GM13976 (cell line): Measurements from ENCODE around the gene SLC2A9.

Experiments used
- DNase-seq: peaks from one replicate; pipeline ENCODE4 v3.0.0; 2012; ENCODE audit warnings: low spot score
- CTCF ChIP-seq: IDR thresholded peaks from 2 replicates; pipeline ENCODE4 v1.5.1; 2012; ENCODE audit warnings: borderline replicate concordance, mild to moderate bottlenecking; ENCODE audit not compliant: insufficient read depth; ENCODE audit errors: extremely low read depth, missing control alignments, control extremely low read depth
- in situ Hi-C: fragments of 300-500 bp; cut with MboI; formaldehyde crosslinking; loops from one replicate; pipeline ENCODE4 v1.12.0; 2022; ENCODE audit warnings: low sequenced_read_pairs, mixed read lengths, inconsistent platforms; ENCODE audit not compliant: unreplicated experiment

The SLC2A9 gene

GRCh38 chr4:10046471-10046870 lies 25.2 kb upstream of the SLC2A9 start:
- in situ Hi-C loops: no loop called here
- no peak for TF ChIP-seq CTCF
- no peak for DNase-seq

- in situ Hi-C loops: no loop called here
- no peak for TF ChIP-seq CTCF
- DNase-seq: no peak
Measured at GRCh38 chr4:10045481-10045880, 24.2 kb upstream of the SLC2A9 start.

GRCh38 chr4:10041036-10041435 lies 19.7 kb upstream of the SLC2A9 start:
- in situ Hi-C loops: no loop called here
- no peak for TF ChIP-seq CTCF
- no peak for DNase-seq

GRCh38 chr4:10040049-10040892 lies 19.0 kb upstream of the SLC2A9 start:
- TF ChIP-seq CTCF: no peak
- in situ Hi-C loops: no loop called here
- no peak for DNase-seq

GRCh38 chr4:10036807-10037342 lies 15.6 kb upstream of the SLC2A9 start:
- in situ Hi-C loops: no loop called here
- no peak for TF ChIP-seq CTCF
- no peak for DNase-seq

GRCh38 chr4:10035130-10035529 lies 13.8 kb upstream of the SLC2A9 start:
- no peak for TF ChIP-seq CTCF
- DNase-seq: no peak
- in situ Hi-C loops: no loop called here
